ENCODE measurements around the gene USP32.
"Not testable (repeated sequence)": the region's sequence is repeated elsewhere in the genome, so short reads cannot be mapped to it uniquely, and the experiment has no call there.

USP32 gene

DNA sequence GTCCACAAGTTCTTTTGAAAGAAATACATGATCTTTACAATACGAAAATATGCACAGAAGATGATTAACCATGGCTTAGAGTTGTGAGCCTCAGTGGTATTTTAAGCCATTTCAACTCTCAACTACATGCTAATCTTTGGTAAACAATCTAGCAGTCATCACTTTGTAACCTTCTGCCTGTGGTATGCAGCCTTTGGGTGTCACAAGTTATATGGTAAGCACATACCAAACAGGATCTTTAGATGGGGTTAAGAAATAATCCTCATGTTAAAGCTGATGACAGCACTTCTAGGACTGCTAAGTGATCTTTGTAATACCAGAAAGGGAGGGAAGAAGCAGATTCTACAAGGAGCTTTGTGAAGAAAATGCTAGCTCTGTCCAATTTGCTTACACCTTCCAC is 167.9 kb downstream of the USP32 start:
- no peak for DNase-seq

DNA sequence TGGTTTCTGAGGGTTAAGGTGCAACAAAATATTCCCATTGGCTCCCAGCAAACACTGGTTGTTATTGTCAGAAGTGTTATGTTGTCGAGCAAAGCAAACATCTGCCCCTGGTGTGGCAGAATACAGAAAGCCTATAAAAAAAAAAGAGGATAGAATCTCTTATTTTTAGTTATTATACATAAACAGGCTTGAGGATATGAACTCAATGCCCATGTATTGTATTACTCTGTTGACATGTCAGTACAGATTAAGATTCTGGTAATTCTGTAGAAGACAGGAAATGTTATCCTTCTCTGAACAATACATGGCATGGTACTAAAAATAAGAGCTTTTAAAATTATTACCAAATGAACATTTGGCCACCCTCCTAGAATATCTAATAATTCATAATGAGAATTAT is 168.5 kb downstream of the USP32 start:
- no peak for DNase-seq

DNA sequence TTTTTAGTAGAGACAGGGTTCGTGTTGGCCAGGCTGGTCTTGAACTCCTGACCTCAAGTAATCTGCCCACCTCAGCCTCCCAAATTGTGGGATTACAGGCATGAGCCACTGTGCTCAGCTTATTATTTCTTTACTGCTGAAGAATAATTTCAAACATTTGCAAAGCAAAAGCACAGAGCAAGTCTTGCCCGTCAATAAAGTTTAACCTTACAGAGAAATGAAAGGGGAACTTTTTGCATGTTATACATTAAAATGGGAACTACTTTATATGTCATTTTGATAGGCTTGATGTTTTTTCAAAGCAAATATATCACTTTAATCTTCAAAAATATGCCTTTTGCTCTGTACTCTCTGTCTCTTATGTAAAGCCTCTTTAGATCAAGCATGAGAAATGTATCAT is 173.2 kb downstream of the USP32 start:
- not testable (repeated sequence) for DNase-seq

DNA sequence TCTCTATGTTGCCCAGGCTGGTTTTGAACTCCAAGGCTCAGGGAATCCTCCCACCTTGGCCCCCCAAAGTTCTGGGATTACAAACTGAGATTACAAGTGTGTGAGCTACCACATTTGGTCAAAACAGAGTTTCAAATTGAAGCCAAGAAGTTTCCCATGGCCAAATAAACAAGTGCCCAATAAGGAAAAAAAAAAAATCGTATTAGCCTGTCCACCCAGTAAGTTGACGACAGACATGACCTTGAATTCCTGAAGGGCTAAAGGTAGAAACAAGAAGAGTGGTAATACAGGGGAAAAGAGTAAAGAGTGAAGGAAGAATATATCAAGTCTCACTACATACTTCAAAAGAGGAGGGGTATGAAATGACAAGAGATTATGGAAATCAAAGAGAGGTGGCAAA is 176.0 kb downstream of the USP32 start:
- DNase-seq, result not testable (repeated sequence)

DNA sequence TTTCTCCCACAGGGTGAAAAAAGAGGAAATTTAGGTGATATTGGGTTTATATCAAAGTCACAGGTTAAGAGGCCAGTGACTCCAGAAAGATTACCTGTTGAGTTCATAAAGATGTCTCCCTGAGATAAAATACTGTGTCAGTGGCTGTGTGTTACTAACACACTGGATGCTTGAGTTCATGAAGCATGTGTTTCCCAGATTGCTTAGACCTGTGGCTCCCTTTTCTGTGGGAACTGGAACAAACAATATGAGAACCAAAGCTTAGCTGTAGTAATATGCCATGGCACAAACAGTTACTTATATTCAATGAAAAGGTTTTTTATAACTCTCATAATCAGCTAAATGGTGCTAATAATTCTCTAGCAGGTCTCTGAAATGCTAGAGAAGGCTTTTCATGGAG is 180.7 kb downstream of the USP32 start:
- DNase-seq, result not testable (repeated sequence)

DNA sequence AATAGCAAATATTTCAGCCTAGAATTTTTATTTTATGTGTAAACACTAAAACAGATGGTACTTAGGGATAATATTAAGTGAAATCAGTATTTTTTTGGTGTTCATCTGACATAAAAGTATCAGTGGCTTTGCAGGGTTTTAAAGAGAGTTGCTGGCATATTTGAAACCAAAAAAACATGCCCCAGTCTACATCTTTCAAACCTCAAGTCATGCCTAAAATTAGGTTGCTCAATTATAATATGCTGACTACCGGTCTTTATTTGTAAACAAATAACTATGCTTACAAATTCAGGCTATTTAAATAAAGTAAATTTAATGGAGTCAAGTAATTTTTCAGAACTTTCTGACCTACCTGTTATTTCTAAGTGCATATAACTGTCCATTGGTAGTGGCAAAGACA is 183.6 kb downstream of the USP32 start:
- not testable (repeated sequence) for DNase-seq

DNA sequence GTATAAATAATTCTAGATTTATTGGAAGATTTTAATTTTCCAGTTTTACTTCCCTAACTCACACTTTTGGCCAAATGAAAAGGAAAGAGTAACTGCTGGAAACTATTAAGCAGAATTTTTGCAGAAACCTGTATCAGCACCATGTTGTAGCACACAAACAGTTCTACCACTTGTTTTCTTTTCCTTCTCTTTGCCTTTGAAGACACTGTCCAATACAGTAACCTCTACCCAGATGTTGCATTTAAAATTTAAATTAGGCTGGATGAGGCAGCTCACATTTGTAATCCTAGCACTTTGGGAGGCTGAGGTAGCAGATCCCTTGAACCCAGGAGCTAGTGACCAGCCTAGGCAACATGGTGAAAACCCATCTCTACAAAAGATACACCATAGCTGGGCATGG is 186.2 kb downstream of the USP32 start:
- not testable (repeated sequence) for DNase-seq

DNA sequence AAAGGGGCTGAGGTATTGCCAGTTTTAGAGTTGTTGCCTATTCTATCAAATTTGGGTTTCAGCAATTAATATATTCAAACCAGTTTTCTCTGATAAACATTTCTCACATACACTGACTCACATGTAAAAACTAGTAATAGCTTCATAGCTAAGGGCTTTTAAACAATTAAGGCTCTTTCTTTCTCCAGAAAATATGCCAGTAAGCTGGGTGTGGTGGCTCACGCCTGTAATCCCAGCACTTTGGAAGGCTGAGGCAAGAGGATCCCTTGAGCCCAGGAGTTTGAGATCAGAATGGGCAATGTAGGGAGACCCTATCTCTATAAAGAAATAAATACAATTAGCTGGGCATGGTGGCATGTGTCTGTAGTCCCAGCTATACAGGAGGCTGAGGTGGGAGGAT is 193.3 kb downstream of the USP32 start:
- not testable (repeated sequence) for DNase-seq

DNA sequence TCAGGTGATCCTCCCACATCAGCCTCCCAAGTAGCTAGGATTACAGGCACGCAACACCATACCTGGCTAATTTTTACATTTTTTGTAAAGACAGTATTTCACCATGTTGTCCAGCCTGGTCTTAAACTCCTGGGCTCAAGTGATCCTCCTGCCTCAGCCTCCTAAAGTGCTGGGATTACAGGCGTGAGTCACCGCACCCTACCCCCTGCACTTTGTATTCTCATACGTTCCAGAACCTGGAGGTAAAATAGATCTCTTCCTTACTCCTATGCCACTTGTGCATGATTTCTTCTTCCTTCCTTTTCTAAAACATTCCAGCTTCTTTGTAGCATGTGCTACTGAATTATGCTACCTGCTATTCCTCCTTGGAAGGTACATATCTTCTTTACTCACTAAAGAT is 197.8 kb downstream of the USP32 start:
- DNase-seq, result not testable (repeated sequence)

DNA sequence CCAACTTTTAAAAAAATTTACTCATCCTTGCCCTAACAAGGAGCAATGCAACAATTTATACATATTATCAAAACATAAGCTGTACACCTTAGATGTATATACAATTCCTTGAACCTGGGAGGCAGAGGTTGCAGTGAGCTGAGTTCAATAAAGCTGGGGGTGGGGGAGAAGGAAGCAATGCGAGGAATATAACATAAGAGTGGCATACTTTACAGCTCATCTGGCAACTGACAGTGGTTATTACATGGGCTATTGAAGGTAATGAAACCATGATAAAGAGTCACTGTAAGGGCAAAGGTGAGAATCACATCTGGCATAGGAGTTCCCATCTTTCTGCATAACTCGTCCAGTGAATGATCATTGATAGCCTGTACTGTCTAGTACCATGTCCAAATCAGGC is 198.5 kb downstream of the USP32 start:
- no peak for DNase-seq

DNA sequence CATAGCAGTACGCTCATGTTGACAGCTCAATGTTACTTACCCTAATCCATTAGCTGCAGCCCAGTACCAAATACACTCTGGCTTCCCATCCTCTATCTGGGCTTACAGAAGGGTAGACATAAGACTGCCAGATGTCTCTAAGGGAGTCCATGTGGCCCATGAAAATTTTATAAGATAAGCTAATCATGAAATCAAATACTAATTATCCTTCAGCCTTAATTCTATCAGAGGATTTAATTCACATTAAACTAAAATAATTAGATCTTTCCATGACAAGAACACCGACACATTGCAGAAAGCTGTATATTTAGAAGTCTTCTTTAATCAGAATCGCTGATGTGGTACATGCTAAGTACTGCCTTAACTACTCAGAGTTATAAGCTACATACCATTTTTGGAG is 198.9 kb downstream of the USP32 start:
- not testable (repeated sequence) for DNase-seq

DNA sequence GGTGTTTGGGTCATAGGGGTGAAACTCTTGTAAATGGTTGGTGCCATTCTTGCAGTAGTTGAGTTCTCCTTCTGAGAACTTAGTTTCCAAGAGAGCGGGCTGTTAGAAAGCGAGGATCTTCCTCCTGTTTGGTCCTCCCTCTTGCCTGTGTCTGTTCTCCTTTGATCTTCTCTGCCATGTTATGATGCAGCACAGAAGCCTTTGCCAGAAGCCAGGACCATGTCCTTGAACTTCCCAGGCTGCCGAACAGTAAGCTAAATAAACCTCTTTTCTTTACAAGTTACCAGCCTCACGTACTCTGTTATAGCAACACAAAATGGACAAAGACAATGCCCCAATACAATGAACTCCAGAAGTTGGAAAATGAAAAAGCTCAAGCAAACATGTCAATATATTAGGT is 201.9 kb downstream of the USP32 start:
- DNase-seq, result not testable (repeated sequence)

DNA sequence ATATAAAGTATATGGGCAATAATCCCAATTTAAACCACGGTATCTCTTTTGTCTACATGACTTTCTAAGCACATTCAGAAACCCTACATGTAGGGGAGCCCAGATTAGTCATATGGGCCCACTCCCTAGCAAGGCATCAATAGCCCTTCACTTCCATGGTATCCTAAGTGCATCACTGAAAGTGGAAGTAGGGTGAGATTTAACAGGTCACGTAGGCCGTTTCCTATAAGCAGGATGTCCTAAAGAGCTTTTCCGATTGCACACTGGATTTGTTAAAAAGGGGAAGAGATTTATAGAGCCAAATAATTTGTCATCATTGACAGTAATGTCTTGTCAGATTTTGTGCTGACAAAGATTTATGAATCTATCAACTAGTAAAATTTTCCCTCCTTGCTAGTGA is 203.2 kb downstream of the USP32 start:
- DNase-seq, result no peak

DNA sequence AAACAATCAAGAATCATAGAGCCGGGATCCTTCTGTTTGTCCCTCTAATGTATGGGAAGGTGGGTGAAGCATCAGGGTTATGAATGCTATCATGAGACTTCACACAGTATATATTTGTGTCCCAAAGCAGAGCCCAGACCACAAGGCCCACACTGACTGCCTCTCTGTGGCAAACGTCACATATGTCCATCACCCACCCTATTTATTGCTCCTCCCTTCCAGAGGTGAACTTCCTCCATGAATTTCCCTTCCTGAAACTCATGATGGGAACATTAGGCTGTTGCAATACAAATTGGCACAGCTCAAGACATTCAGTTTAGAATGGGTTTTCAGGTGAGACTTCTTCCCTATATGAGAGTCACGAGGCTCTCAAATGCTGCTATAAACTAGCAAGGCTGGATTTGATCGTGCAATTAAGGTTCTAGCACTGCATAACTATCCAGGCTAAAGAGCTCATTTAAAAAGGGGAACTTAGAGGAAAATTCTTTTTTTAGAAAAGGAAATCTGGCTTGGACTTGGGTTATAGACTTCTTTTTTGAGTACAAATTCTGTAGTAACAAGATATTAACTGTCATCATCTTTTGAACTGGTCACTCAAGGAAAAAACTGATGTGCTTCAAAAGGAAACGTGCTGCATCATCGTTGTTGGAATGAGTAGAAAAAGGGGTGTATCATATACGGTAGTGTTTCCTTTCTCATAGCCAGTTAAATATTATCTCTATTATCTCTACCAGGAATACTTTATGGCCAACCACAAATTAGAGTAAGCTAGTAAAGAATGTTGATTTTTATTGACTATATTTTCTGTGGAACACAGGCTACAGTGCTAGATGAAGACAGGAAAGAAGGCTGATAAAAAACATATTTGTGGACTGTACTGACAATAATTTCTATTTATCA is 204.8 kb downstream of the USP32 start:
- not testable (repeated sequence) for DNase-seq

DNA sequence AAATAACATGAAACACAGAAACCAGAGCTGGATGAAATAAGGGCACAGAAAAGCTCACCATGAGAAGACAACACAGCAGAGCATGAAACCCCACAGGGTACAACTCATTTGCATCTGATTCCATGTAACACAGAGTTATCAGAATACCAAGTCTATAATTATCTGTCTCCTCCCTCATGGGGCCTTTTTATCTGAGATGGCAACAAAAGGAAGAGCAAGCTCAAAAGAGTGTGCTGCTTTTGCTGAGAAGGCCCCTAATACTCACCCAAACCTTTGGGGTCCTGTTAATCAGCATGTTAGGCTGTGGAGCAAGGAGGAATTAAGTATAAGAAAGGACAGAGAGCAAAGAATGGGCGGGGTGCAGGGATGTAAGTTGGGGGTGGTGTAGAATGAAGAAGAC is 205.6 kb downstream of the USP32 start:
- not testable (repeated sequence) for DNase-seq

DNA sequence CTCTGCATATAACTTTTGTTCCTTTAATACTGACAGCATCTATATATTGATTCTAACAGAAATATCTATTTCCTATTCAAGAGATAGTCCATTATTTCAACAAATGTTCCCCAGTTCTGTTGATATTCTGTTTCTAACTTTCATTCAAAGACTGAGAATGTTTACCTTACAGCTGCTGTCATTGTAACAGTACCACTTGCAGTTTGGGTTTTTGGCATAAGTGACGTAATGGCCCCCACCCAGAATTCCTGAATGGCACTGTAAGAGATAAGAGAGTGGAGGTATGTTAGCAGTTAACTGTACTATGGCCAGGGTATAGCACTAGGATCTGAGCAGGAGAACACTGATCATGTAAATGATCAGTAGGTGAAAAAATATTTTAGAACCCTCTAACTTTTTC is 211.6 kb downstream of the USP32 start:
- not testable (repeated sequence) for DNase-seq

DNA sequence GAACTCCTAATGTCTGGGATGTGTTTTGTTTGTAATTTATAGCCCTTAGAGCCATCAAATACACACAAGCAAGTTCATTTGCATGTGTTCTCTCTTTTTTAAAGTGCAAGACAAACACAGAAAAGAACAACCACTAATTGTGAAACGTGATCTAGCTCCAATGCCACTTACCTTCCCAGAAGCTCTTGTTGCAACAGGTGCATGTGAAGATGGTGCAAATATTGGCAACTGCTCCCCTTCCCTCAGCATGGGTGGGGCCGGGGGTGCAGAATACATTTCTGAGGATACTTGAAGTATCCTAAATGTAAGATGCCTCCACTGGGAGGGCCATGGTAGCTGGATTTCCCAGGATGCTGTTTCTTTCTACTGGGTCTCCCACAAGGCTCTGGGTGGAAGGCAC is 213.8 kb downstream of the USP32 start:
- DNase-seq, result not testable (repeated sequence)

DNA sequence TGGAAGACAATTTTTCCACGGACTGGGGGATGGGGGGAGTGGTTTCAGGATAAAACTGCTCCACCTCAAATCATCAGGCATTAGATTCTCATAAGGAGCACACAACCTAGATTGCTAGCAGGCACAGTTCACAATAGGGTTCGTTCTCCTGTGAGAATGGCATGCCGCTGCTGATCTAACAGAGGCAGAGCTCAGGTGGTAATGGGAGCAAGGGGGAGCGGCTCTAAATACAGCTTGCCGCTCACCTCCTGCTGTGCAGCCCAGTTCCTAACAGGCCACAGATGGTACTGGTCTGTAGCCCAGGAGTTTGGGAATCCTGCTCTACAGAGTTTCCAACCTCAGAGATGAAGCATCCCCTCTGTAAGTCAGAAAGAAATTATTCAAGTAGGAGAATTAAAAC is 215.2 kb downstream of the USP32 start:
- DNase-seq, result not testable (repeated sequence)

DNA sequence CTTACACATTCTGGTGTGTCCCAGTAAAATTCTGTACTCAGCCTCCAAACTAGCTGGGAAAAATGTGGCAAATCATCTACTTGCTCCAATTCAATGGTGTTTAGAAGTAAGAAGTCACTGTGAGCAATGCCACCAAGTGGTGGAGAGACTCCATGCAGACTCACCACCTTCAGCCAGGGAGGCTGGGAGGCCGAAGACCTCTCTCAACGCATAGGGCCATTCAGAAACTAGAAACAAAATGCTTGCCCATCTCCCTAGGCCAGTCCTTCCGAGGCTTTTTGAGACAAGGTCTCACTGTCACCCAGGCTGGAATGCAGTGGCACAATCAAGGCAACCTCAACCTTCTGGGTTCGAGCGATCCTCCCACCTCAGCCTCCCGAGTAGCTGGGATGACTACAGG is 217.2 kb downstream of the USP32 start:
- not testable (repeated sequence) for DNase-seq

DNA sequence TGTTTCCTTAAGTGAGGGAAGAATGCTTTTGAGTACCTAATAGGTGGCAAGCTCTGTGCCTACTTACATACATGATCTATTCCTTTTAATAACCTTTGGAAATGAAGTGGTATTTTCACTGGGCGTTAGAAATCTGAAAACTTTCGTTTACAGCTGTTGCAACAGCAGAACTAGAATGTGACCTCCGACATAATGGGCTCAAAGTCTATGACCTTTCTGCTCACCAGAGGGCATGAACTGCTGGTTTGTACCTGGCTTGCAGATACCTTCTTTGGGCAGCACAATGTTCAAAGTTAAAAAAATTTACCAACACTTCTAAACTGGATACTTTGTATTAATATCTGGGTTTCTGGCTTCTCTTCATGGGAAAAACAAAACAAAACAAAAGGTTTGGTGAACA is 217.9 kb downstream of the USP32 start:
- DNase-seq, result no peak

DNA sequence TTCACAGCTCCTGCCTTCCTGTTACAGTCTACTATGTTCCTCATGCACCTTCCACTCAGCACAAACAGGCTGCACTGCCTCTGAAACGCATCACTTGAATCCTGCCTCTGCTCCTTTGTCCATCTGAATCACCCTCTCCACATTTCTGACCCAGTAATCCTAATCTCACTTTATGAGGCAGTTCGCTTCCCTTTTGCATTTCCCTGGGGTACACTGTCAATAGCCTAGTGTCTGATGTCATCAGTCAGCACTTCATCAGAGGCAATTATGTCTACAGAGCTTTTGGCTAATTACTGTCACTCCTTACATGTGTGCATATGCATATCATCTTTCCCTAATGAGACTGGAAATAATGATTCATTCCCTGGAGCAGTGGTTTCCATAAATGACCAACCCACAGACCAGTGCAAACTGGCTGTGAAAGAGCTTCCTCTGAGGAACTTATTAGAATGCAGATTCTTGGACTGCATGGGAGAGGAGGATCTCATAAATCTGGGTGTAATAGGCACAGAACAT is 218.6 kb downstream of the USP32 start:
- DNase-seq, result no peak

DNA sequence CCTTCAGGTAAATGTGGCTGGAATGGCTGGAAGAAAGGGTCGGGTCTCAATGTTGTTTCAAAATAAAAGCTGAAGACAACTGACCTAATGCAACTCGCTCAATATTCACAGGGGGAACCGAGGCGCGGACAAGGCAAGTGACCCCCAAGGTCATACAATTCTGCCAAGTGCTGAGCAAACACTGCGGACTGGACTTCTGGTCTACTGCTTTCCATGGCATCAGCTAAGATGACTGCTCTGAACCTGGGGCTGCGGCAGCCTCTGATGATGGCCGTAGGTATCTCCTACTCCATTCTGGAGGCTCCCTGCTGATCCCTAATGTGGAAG is 220.2 kb downstream of the USP32 start:
- DNase-seq, result no peak

DNA sequence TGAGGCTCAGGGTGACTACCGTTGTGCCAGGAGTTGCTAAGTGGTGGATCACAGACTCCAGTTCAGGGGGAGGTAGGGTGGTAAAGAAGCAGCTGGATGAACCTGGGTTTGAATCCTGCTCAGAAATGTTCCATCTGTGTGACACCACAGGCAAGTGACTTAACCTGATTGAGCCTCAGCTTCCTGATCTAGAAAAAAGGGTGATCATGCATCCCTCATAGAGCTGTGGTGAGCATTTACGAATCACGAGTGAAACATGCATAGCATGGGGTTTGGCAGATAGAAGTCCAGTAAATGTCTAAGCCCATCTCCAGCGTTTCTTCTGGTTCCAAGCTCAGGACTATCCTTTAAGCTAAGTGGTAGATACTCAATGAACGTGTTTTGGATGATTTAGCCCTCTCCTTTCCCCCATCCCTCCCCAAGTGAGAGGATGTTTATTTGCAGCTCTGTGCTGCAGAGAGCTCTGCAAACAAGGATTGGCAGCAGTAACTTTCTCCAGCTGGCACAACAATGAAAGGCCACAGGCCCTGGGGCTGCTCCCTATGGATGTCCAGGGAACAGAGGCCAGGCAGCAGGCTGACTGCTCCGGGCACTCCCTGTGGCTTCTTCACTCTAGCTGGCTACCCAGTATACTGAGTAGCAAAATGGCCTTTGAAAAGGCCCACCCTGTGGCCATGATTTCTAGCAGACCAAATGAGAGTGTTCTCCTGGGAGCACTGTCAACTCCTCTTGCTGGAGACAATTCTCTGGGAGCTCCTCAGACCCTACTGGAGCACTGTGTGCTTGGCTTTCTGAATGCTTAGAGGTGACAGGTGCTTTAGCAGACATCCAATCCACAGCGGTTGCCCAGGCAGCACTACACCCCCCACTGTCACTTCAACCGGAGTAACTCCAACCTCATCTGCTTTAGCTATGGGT is 220.8 kb downstream of the USP32 start:
- no peak for DNase-seq

Data from activated effector memory CD4-positive, alpha-beta T cell treated with anti-CD3 and anti-CD28 coated beads, Interleukin-2, amount 50 U/mL, for 16 hours (primary cell).